Measurements from ENCODE around the gene ZNF366.

The ZNF366 gene

GRCh38 chr5:72499730-72500129 is 7.5 kb downstream of the ZNF366 start:
- Histone ChIP-seq H3K4me1 (ENCODE audit: low read depth, poor library complexity, severe bottlenecking) (no peaks in the 10 kb centered on the region), H3K9ac (no peak overlapping the region), H3K36me3 (ENCODE audit: insufficient read depth) (no peaks in the 10 kb centered on the region), H3K4me2 (no peak overlapping the region), H2AFZ (ENCODE audit: low read depth) (no peak overlapping the region), H3K79me2 (ENCODE audit: insufficient read depth, low read depth) (no peaks in the 10 kb centered on the region), H4K20me1 (ENCODE audit: insufficient read depth) (no peaks in the 10 kb centered on the region), H3K4me3 (IDR thresholded peaks at IDR 0.05; ENCODE audit: insufficient read depth, low read depth, low read length) (no peak overlapping the region), H3K27ac (no peak overlapping the region), H3K27me3 (ENCODE audit: insufficient read depth, low read depth) (no peaks in the 10 kb centered on the region)
- no peak for TF ChIP-seq CTCF (conservative IDR thresholded peaks at IDR 0.05; ENCODE audit: low read depth, low read length)

- Histone ChIP-seq H2AFZ (ENCODE audit: low read depth) (no peak overlapping the region), H3K27ac (no peak overlapping the region), H3K4me2 (no peak overlapping the region), H4K20me1 (ENCODE audit: insufficient read depth) (no peaks in the 10 kb centered on the region), H3K79me2 (ENCODE audit: insufficient read depth, low read depth) (no peaks in the 10 kb centered on the region), H3K9ac (no peak overlapping the region), H3K27me3 (ENCODE audit: insufficient read depth, low read depth) (no peaks in the 10 kb centered on the region), H3K4me1 (ENCODE audit: low read depth, poor library complexity, severe bottlenecking) (no peaks in the 10 kb centered on the region), H3K4me3 (IDR thresholded peaks at IDR 0.05; ENCODE audit: insufficient read depth, low read depth, low read length) (no peak overlapping the region), H3K36me3 (ENCODE audit: insufficient read depth) (no peaks in the 10 kb centered on the region)
- TF ChIP-seq CTCF (conservative IDR thresholded peaks at IDR 0.05; ENCODE audit: low read depth, low read length): no peak
These were observed 8.1 kb downstream of the ZNF366 start for GRCh38 chr5:72499090-72499489.

GRCh38 chr5:72498284-72498683 is 8.9 kb downstream of the ZNF366 start:
- Histone ChIP-seq H3K9ac (no peak overlapping the region), H3K4me3 (IDR thresholded peaks at IDR 0.05; ENCODE audit: insufficient read depth, low read depth, low read length) (no peak overlapping the region), H3K79me2 (ENCODE audit: insufficient read depth, low read depth) (no peaks in the 10 kb centered on the region), H4K20me1 (ENCODE audit: insufficient read depth) (no peaks in the 10 kb centered on the region), H3K27ac (no peak overlapping the region), H2AFZ (ENCODE audit: low read depth) (no peak overlapping the region), H3K27me3 (ENCODE audit: insufficient read depth, low read depth) (no peaks in the 10 kb centered on the region), H3K36me3 (ENCODE audit: insufficient read depth) (no peaks in the 10 kb centered on the region), H3K4me2 (no peak overlapping the region), H3K4me1 (ENCODE audit: low read depth, poor library complexity, severe bottlenecking) (no peaks in the 10 kb centered on the region)
- no peak for TF ChIP-seq CTCF (conservative IDR thresholded peaks at IDR 0.05; ENCODE audit: low read depth, low read length)

GRCh38 chr5:72497823-72498222 is 9.4 kb downstream of the ZNF366 start:
- Histone ChIP-seq H2AFZ (ENCODE audit: low read depth) (no peak overlapping the region), H3K27me3 (ENCODE audit: insufficient read depth, low read depth) (no peaks in the 10 kb centered on the region), H4K20me1 (ENCODE audit: insufficient read depth) (no peaks in the 10 kb centered on the region), H3K36me3 (ENCODE audit: insufficient read depth) (no peaks in the 10 kb centered on the region), H3K79me2 (ENCODE audit: insufficient read depth, low read depth) (no peaks in the 10 kb centered on the region), H3K4me3 (IDR thresholded peaks at IDR 0.05; ENCODE audit: insufficient read depth, low read depth, low read length) (no peak overlapping the region), H3K9ac (no peak overlapping the region), H3K27ac (no peak overlapping the region), H3K4me2 (no peak overlapping the region), H3K4me1 (ENCODE audit: low read depth, poor library complexity, severe bottlenecking) (no peaks in the 10 kb centered on the region)
- no peak for TF ChIP-seq CTCF (conservative IDR thresholded peaks at IDR 0.05; ENCODE audit: low read depth, low read length)

GRCh38 chr5:72495410-72495809 is 11.8 kb downstream of the ZNF366 start:
- H4K20me1 ChIP-seq (ENCODE audit: insufficient read depth): no peaks in the 10 kb centered on the region
- no peak overlapping the region for H2AFZ ChIP-seq (ENCODE audit: low read depth)
- no peaks in the 10 kb centered on the region for H3K4me1 ChIP-seq (ENCODE audit: low read depth, poor library complexity, severe bottlenecking)
- no peaks in the 10 kb centered on the region for H3K36me3 ChIP-seq (ENCODE audit: insufficient read depth)
- H3K79me2 ChIP-seq (ENCODE audit: insufficient read depth, low read depth): no peaks in the 10 kb centered on the region
- H3K4me3 ChIP-seq (IDR thresholded peaks at IDR 0.05; ENCODE audit: insufficient read depth, low read depth, low read length): no peak overlapping the region
- TF ChIP-seq CTCF (conservative IDR thresholded peaks at IDR 0.05; ENCODE audit: low read depth, low read length): no peak
- no peaks in the 10 kb centered on the region for H3K27me3 ChIP-seq (ENCODE audit: insufficient read depth, low read depth)
- H3K4me2 ChIP-seq: no peak overlapping the region
- no peak overlapping the region for H3K27ac ChIP-seq
- H3K9ac ChIP-seq: no peak overlapping the region
